ENCODE measurements around the gene VWA8.

- TF ChIP-seq GATA3 (IDR thresholded peaks at IDR 0.05; ENCODE audit: low read depth, low read length) (no peak), GATA2 (IDR thresholded peaks at IDR 0.05; ENCODE audit: low read depth, low read length) (no peak)
Measured at GRCh38 chr13:41673640-41674039, 287.3 kb downstream of the VWA8 start.
